OCI-LY7 (cell line): Measurements from ENCODE around the gene CD164. TPM values are rescaled to one million over a fixed set of nuclear protein-coding genes. Genes with fewer than 3 reads are reported as not detected.
A peak's percentile ranks its signal among the peaks of the same experiment; 100 is the strongest.

Experiments used
- Bru-seq: library from RNA; stranded (reverse); fragments of 400-500 nt; gene quantifications from one replicate; lab custom pipeline; 2021; lab: Mats Ljungman, UMichigan
- BruChase-seq, 2 experiments: library from RNA; stranded (reverse); fragments of 400-500 nt; gene quantifications; one replicate each; lab custom pipeline; 2021; lab: Mats Ljungman, UMichigan
- BruUV-seq: library from RNA; stranded (reverse); fragments of 400-500 nt; replicated peaks from 2 replicates; lab custom pipeline; 2021; lab: Mats Ljungman, UMichigan
- CTCF ChIA-PET: fragments of 300-600 bp; sonication (Branson Sonifier 250); formaldehyde crosslinking; loops from one replicate; lab custom pipeline; 2022; ENCODE audit warnings: antibody characterized with exemption; ENCODE audit not compliant: unreplicated experiment; lab: Charles Lee
- POLR2A ChIA-PET: fragments of 300-600 bp; sonication (Branson Sonifier 250); formaldehyde crosslinking; loops from one replicate; lab custom pipeline; 2022; ENCODE audit warnings: antibody characterized with exemption; lab: Charles Lee
- DNase-seq: peaks from one replicate; pipeline ENCODE4 v3.0.0-alpha.2; 2015; ENCODE audit warnings: low spot score
- H2AFZ ChIP-seq: fragments of 200-600 bp; sonication (generic), shearing (Covaris generic); 2 replicates; pipeline ENCODE4 v1.6.1; 2014; ENCODE audit warnings: mild to moderate bottlenecking, antibody characterized with exemption, low read length, moderate library complexity
- H3K27ac ChIP-seq: fragments of 200-600 bp; sonication (generic); 2 replicates; pipeline ENCODE4 v1.5.1; 2014; ENCODE audit warnings: mixed run types, low read depth, mild to moderate bottlenecking, moderate library complexity, low read length, inconsistent platforms; ENCODE audit not compliant: poor library complexity, severe bottlenecking
- H3K36me3 ChIP-seq: fragments of 200-600 bp; sonication (generic); 2 replicates; pipeline ENCODE4 v1.6.1; 2014; ENCODE audit warnings: mild to moderate bottlenecking, antibody characterized with exemption, low read length, moderate library complexity, mixed read lengths; ENCODE audit not compliant: insufficient read depth
- H3K4me1 ChIP-seq: fragments of 200-600 bp; sonication (generic); 2 replicates; pipeline ENCODE4 v1.5.1; 2014; ENCODE audit warnings: mild to moderate bottlenecking, low read length; ENCODE audit not compliant: insufficient read depth, poor library complexity, severe bottlenecking
- H3K4me2 ChIP-seq: fragments of 200-600 bp; sonication (generic); 2 replicates; pipeline ENCODE4 v1.6.1; 2014; ENCODE audit warnings: mild to moderate bottlenecking, low read length
- H3K4me3 ChIP-seq: fragments of 200-600 bp; sonication (generic); 2 replicates; pipeline ENCODE4 v1.5.1; 2014; ENCODE audit warnings: mild to moderate bottlenecking, low read depth, low read length; ENCODE audit not compliant: poor library complexity, severe bottlenecking
- H3K79me2 ChIP-seq: fragments of 200-600 bp; sonication (generic); 2 replicates; pipeline ENCODE4 v1.6.1; 2016; ENCODE audit warnings: low read depth, mild to moderate bottlenecking, low read length, moderate library complexity, mixed read lengths; ENCODE audit not compliant: insufficient read depth
- H3K9me2 ChIP-seq: fragments of 200-600 bp; sonication (generic); 2 replicates; pipeline ENCODE4 v1.6.1; 2016; ENCODE audit warnings: mild to moderate bottlenecking, low read length, mixed read lengths; ENCODE audit not compliant: insufficient read depth
- H3K9me3 ChIP-seq: fragments of 200-600 bp; sonication (generic); 2 replicates; pipeline ENCODE4 v1.6.1; 2014; ENCODE audit warnings: mild to moderate bottlenecking, mixed run types, low read length, mixed read lengths
- H4K20me1 ChIP-seq: fragments of 200-600 bp; sonication (generic); 2 replicates; pipeline ENCODE4 v1.6.1; 2014; ENCODE audit warnings: mild to moderate bottlenecking, antibody characterized with exemption, low read length, moderate library complexity, mixed read lengths; ENCODE audit not compliant: insufficient read depth
- CTCF ChIP-seq: fragments of 200-600 bp; sonication (generic); conservative IDR thresholded peaks from 2 replicates; pipeline ENCODE4 v1.5.1; 2014; ENCODE audit warnings: mild to moderate bottlenecking, antibody characterized with exemption, low read length, moderate library complexity, mixed read lengths
- EZH2phosphoT487 ChIP-seq: fragments of 200-600 bp; sonication (generic); IDR thresholded peaks from 2 replicates; pipeline ENCODE4 v1.6.1; 2018; ENCODE audit warnings: low read depth, borderline replicate concordance, mild to moderate bottlenecking, mixed run types, antibody characterized with exemption, low read length, moderate library complexity, mixed read lengths
- intact Hi-C: fragments of 100-400 bp; cut with micrococcal nuclease; formaldehyde crosslinking; loops from one replicate; pipeline ENCODE4 v1.10.0; 2022; ENCODE audit not compliant: unreplicated experiment
- long read RNA-seq: library from polyadenylated mRNA; stranded (forward); transcript quantifications from one replicate; pipeline ENCODE4 v2.0.0, GENCODE V29; 2022
- total RNA-seq, 2 experiments: library from RNA; depleted of rRNA in 1 of 2; stranded (reverse); fragments of >200 nt in 1 of 2; shearing (Covaris generic) in 1 of 2; gene quantifications; 2 replicates each; pipeline ENCODE4 v1.2.3, GENCODE V29; 2014 to 2022

CD164 gene
- total RNA-seq (2014; rRNA removed; shearing (Covaris generic)): 36.9 and 48.7 TPM in 2 replicates
- 107 and 115 TPM in 2 replicates for total RNA-seq (2022)
- percentile 97 among the genes with signal in this experiment for Bru-seq, nascent RNA
- percentile 95 among the genes with signal in this experiment for BruChase-seq, experiment 1, labeled RNA remaining after a 6-hour chase
- percentile 99 among the genes with signal in this experiment for BruChase-seq, experiment 2, labeled RNA remaining after a 2-hour chase
- long read RNA-seq, transcript CD164-202 (6 exons, 3,365 nt): major isoform, 202 of 275 reads
- long read RNA-seq, transcript CD164-203 (5 exons, 2,936 nt): minor isoform, 53 of 275 reads
- long read RNA-seq, partial matches to known transcripts: 2 of 275 reads
- long read RNA-seq, other reads (novel, unspliced or antisense): 12 of 275 reads

GRCh38 chr6:109381747-109382575 is at the start of gene CD164:
CD164 (minus strand) TSS chr6:109382467; CDS start chr6:109382378, 89 bp downstream.
- Histone ChIP-seq H3K79me2 (peaks cover 47% of the 10 kb centered on the region), H2AFZ (peak within 1 kb of the TSS; percentile 85), H3K9me3 (no peaks in the 10 kb centered on the region), H3K4me1 (peaks cover 28% of the 10 kb centered on the region), H3K4me2 (peak within 1 kb of the TSS; percentile 67), H3K4me3 (peak within 1 kb of the TSS; percentile 91), H3K27ac (peak within 1 kb of the TSS; percentile 85), H4K20me1 (peaks cover 19% of the 10 kb centered on the region), H3K36me3 (peaks cover 37% of the 10 kb centered on the region), H3K9me2 (no peaks in the 10 kb centered on the region)
- DNase-seq: peak; percentile 97
- CTCF ChIA-PET: interaction anchor here (1.1 kb wide), 1 partner anchor 74 kb away, joined by 3 read pairs; the partner anchor contains the start of gene MICAL1
- TF ChIP-seq EZH2phosphoT487 (no peak), CTCF (no peak)
- intact Hi-C loops: loop anchor here (1.0 to 5.0 kb wide), 5 partner anchors 101 to 840 kb away; partner anchors contain the start of genes AK9, CEP57L1, FIG4 and SESN1
- POLR2A ChIA-PET: interaction anchor here (0.6 to 2.7 kb wide), 9 partner anchors 22 to 1786 kb away, joined by 3 to 11 read pairs (median 3); partner anchors contain the start of genes MICAL1 and SMPD2
- BruUV-seq: no TSS peak

- Histone ChIP-seq H3K36me3 (no peaks in the 10 kb centered on the region), H2AFZ (no peak overlapping the region), H3K4me1 (peaks cover 8% of the 10 kb centered on the region), H4K20me1 (no peaks in the 10 kb centered on the region), H3K9me2 (no peaks in the 10 kb centered on the region), H3K27ac (no peak overlapping the region), H3K79me2 (no peaks in the 10 kb centered on the region), H3K4me3 (no peak overlapping the region), H3K9me3 (no peaks in the 10 kb centered on the region), H3K4me2 (no peak overlapping the region)
- intact Hi-C loops: no loop called here
- CTCF ChIA-PET: no interaction called here
- no peak for DNase-seq
- TF ChIP-seq EZH2phosphoT487 (no peak), CTCF (no peak)
- POLR2A ChIA-PET: no interaction called here
- no TSS peak for BruUV-seq
Measured at GRCh38 chr6:109429496-109429895, 47.2 kb upstream of the CD164 start.
